SK-N-SH (cell line): ENCODE data around the gene CPS1.

Experiments
- CTCF ChIP-seq: fragments of 200-600 bp; sonication (generic); IDR thresholded peaks from 2 replicates; pipeline ENCODE4 v1.6.1; 2017; ENCODE audit warnings: antibody characterized with exemption, mild to moderate bottlenecking, moderate library complexity
- RAD21 ChIP-seq: IDR thresholded peaks from 2 replicates; pipeline ENCODE4 v1.6.1; 2012; ENCODE audit warnings: mild to moderate bottlenecking, low read length
- TAF1 ChIP-seq: IDR thresholded peaks from 2 replicates; pipeline ENCODE4 v1.6.1; 2012; ENCODE audit warnings: low read depth, mild to moderate bottlenecking, low read length, moderate library complexity, borderline replicate concordance
- USF1 ChIP-seq: IDR thresholded peaks from 2 replicates; pipeline ENCODE4 v1.4.0; 2012; ENCODE audit warnings: low read depth, borderline replicate concordance
- YY1 ChIP-seq: IDR thresholded peaks from 2 replicates; pipeline ENCODE4 v1.4.0; 2012; ENCODE audit warnings: low read depth, mild to moderate bottlenecking

DNA sequence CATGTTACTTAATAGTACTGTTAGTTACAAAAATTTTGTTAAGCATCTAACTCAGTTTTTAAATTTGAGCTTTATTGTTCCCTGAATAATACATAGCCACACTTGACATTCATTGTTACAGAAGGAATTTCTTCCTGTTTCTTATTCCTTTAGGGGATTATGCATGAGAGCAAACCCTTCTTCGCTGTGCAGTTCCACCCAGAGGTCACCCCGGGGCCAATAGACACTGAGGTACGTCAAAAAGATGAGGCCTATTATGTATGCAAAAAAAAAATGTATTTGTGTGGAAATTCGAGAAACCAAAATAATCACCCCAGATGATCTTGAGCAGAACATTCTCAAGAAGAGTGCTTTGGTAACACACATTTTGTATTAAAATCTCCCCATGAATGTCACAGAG is 36.3 kb downstream of the CPS1 start:
- TF ChIP-seq CTCF (no peak), YY1 (no peak), TAF1 (no peak), RAD21 (no peak), USF1 (no peak)
